GM19463 (cell line): Measurements from ENCODE around the gene ZNF428.
"Not testable (repeated sequence)": the region's sequence is repeated elsewhere in the genome, so short reads cannot be mapped to it uniquely, and the experiment has no call there.

Experiments used
- ATAC-seq: cut with Tn5 transposase; IDR thresholded peaks from one replicate; pipeline ENCODE4 v1.9.1; 2021; ENCODE audit warnings: mild to moderate bottlenecking, moderate library complexity; ENCODE audit not compliant: unreplicated experiment

The ZNF428 gene

GRCh38 chr19:43620061-43621001 is 902 bp upstream of the ZNF428 start:
- ATAC-seq = no peak

GRCh38 chr19:43618921-43619261 is 538 bp downstream of the ZNF428 start:
- ATAC-seq = peak; percentile 33

GRCh38 chr19:43616954-43617353 is 2.5 kb downstream of the ZNF428 start:
- no peak for ATAC-seq

- ATAC-seq = no peak
These were observed 3.1 kb downstream of the ZNF428 start for GRCh38 chr19:43616306-43616705.

GRCh38 chr19:43612374-43612773 is 7.1 kb downstream of the ZNF428 start:
- no peak for ATAC-seq

GRCh38 chr19:43611788-43612187 is 7.6 kb downstream of the ZNF428 start, which contains the start of gene SRRM5:
Gene SRRM5 (plus strand): TSS chr19:43612088. CDS start chr19:43612122, 34 bp downstream.
- ATAC-seq = no peak

GRCh38 chr19:43610493-43610892 is 8.9 kb downstream of the ZNF428 start:
- no peak for ATAC-seq

- no peak for ATAC-seq
These were observed 9.6 kb downstream of the ZNF428 start for GRCh38 chr19:43609872-43610271.

GRCh38 chr19:43607238-43608205 is 11.9 kb downstream of the ZNF428 start:
- no peak for ATAC-seq

GRCh38 chr19:43606569-43607229 is 12.7 kb downstream of the ZNF428 start:
- ATAC-seq = no peak

GRCh38 chr19:43605875-43606568 is 13.4 kb downstream of the ZNF428 start:
- ATAC-seq = no peak

- ATAC-seq = not testable (repeated sequence)
These were observed 19.1 kb downstream of the ZNF428 start for GRCh38 chr19:43600326-43600725.

- ATAC-seq = no peak
These were observed 19.7 kb downstream of the ZNF428 start for GRCh38 chr19:43599635-43600295.

- no peak for ATAC-seq
These were observed 20.8 kb downstream of the ZNF428 start for GRCh38 chr19:43598445-43599240.

GRCh38 chr19:43597876-43598275 is 21.6 kb downstream of the ZNF428 start:
- no peak for ATAC-seq

- ATAC-seq = no peak
These were observed 22.5 kb downstream of the ZNF428 start for GRCh38 chr19:43596842-43597461.

- ATAC-seq = peak; percentile 84
These were observed 23.2 kb downstream of the ZNF428 start, which contains the start of the genes IRGQ and ZNF576 for GRCh38 chr19:43595999-43596841. Gene IRGQ (minus strand): TSS chr19:43596134. CDS start chr19:43595338, 796 bp downstream. Gene ZNF576 (plus strand): TSS chr19:43596595. CDS start chr19:43597109, 514 bp downstream.
